ENCODE data around the gene FAT1.

The FAT1 gene

GRCh38 chr4:186642998-186643397 lies 80.7 kb downstream of the FAT1 start:
- no peak for TF ChIP-seq CTCF (IDR thresholded peaks at IDR 0.05; ENCODE audit: extremely low read depth, missing control alignments)

GRCh38 chr4:186642530-186642929 lies 81.1 kb downstream of the FAT1 start:
- no peak for TF ChIP-seq CTCF (IDR thresholded peaks at IDR 0.05; ENCODE audit: extremely low read depth, missing control alignments)
- no peak for DNase-seq (ENCODE audit: low spot score)

More at GRCh38 chr4:186642998-186643397, 80.7 kb downstream of the FAT1 start:
- no peak for DNase-seq (ENCODE audit: low spot score)

GRCh38 chr4:186634591-186635128 lies 89.0 kb downstream of the FAT1 start:
- DNase-seq (ENCODE audit: low spot score): no peak
- no peak for TF ChIP-seq CTCF (IDR thresholded peaks at IDR 0.05; ENCODE audit: extremely low read depth, missing control alignments)

- no peak for DNase-seq (ENCODE audit: low spot score)
- TF ChIP-seq CTCF (IDR thresholded peaks at IDR 0.05; ENCODE audit: extremely low read depth, missing control alignments): no peak
Measured at GRCh38 chr4:186633844-186634243, 89.8 kb downstream of the FAT1 start.

GRCh38 chr4:186630128-186630527 lies 93.5 kb downstream of the FAT1 start:
- no peak for TF ChIP-seq CTCF (IDR thresholded peaks at IDR 0.05; ENCODE audit: extremely low read depth, missing control alignments)
- no peak for DNase-seq (ENCODE audit: low spot score)

- TF ChIP-seq CTCF (IDR thresholded peaks at IDR 0.05; ENCODE audit: extremely low read depth, missing control alignments): no peak
- no peak for DNase-seq (ENCODE audit: low spot score)
Measured at GRCh38 chr4:186628058-186628711, 95.5 kb downstream of the FAT1 start.

GRCh38 chr4:186627226-186627865 lies 96.3 kb downstream of the FAT1 start:
- no peak for DNase-seq (ENCODE audit: low spot score)
- no peak for TF ChIP-seq CTCF (IDR thresholded peaks at IDR 0.05; ENCODE audit: extremely low read depth, missing control alignments)
